Mesenchymal stem cell (in vitro differentiated cells and primary cell): ENCODE measurements around the gene NPAP1.

Experiments
- DNase-seq: peaks from one replicate; pipeline ENCODE4 v3.0.0-alpha.2; 2013
- H2AFZ ChIP-seq: one replicate; pipeline ENCODE4 v1.6.1; 2013; ENCODE audit warnings: low read depth, mild to moderate bottlenecking, control low read depth, inconsistent platforms, low read length, moderate library complexity
- H2AK5ac ChIP-seq: 2 replicates; pipeline ENCODE4 v1.6.1; 2013; ENCODE audit warnings: low read length, moderate library complexity, mild to moderate bottlenecking, inconsistent platforms; ENCODE audit not compliant: severe bottlenecking
- H2BK120ac ChIP-seq: one replicate; pipeline ENCODE4 v1.6.1; 2013; ENCODE audit warnings: low read depth, mild to moderate bottlenecking, inconsistent platforms, low read length, moderate library complexity
- H2BK12ac ChIP-seq, 2 experiments: one replicate each; pipeline ENCODE4 v1.6.1; 2013; ENCODE audit warnings: inconsistent platforms in 2 of 2, low read length in 2 of 2, mild to moderate bottlenecking in 2 of 2, moderate library complexity in 2 of 2, control low read depth in 1 of 2
- H2BK15ac ChIP-seq: one replicate; pipeline ENCODE4 v1.6.1; 2013; ENCODE audit warnings: mild to moderate bottlenecking, low read depth, inconsistent platforms; ENCODE audit not compliant: poor library complexity, severe bottlenecking
- H2BK5ac ChIP-seq: 2 replicates; pipeline ENCODE4 v1.6.1; 2013; ENCODE audit warnings: low read depth, mild to moderate bottlenecking, low read length, control low read depth, inconsistent platforms; ENCODE audit not compliant: poor library complexity, severe bottlenecking
- H3K14ac ChIP-seq, 2 experiments: one replicate each; pipeline ENCODE4 v1.6.1; 2013; ENCODE audit warnings: inconsistent platforms in 2 of 2, low read length in 2 of 2, control low read depth in 1 of 2, mild to moderate bottlenecking in 1 of 2, moderate library complexity in 1 of 2
- H3K18ac ChIP-seq, 2 experiments: one replicate each; pipeline ENCODE4 v1.6.1; 2013; ENCODE audit warnings: inconsistent platforms in 2 of 2, low read length in 2 of 2, control low read depth in 1 of 2, low read depth in 1 of 2, mild to moderate bottlenecking in 1 of 2
- H3K23ac ChIP-seq, 2 experiments: one replicate each; pipeline ENCODE4 v1.6.1; 2013; ENCODE audit warnings: inconsistent platforms in 2 of 2, low read length in 2 of 2, mild to moderate bottlenecking in 2 of 2, moderate library complexity in 2 of 2, control low read depth in 1 of 2
- H3K27ac ChIP-seq: 2 replicates; pipeline ENCODE4 v1.5.1; 2013; ENCODE audit warnings: mild to moderate bottlenecking, moderate library complexity, low read length, control low read depth, inconsistent platforms; ENCODE audit not compliant: poor library complexity, severe bottlenecking
- H3K27me3 ChIP-seq, 2 experiments: 2 replicates each; pipeline versions ENCODE4 v1.6.1 to v1.7.0; 2013; ENCODE audit warnings: low read length in 2 of 2, mild to moderate bottlenecking in 2 of 2, moderate library complexity in 2 of 2, control low read depth in 1 of 2, inconsistent platforms in 1 of 2; ENCODE audit not compliant: control insufficient read depth in 1 of 2, insufficient read depth in 1 of 2
- H3K36me3 ChIP-seq, 2 experiments: 2 replicates each; pipeline versions ENCODE4 v1.6.1 to v1.7.0; 2013; ENCODE audit warnings: low read length in 2 of 2, control low read depth in 1 of 2, inconsistent platforms in 1 of 2, low read depth in 1 of 2, mild to moderate bottlenecking in 1 of 2; ENCODE audit not compliant: insufficient read depth in 2 of 2, control insufficient read depth in 1 of 2
- H3K4ac ChIP-seq, 2 experiments: one replicate each; pipeline ENCODE4 v1.6.1; 2013; ENCODE audit warnings: inconsistent platforms in 2 of 2, low read length in 2 of 2, mild to moderate bottlenecking in 2 of 2, moderate library complexity in 2 of 2, control low read depth in 1 of 2, low read depth in 1 of 2
- H3K4me1 ChIP-seq: 2 replicates; pipeline ENCODE4 v1.6.1; 2013; ENCODE audit warnings: low read depth, low read length, control low read depth; ENCODE audit not compliant: control insufficient read depth, insufficient read depth
- H3K4me2 ChIP-seq: 2 replicates; pipeline ENCODE4 v1.6.1; 2013; ENCODE audit warnings: low read length, mild to moderate bottlenecking, inconsistent platforms; ENCODE audit not compliant: poor library complexity, severe bottlenecking
- H3K4me3 ChIP-seq, 2 experiments: 2 replicates each; pipeline versions ENCODE4 v1.5.1 to v1.7.0; 2013; ENCODE audit warnings: low read length in 2 of 2, mild to moderate bottlenecking in 2 of 2, control low read depth in 1 of 2, low read depth in 1 of 2; ENCODE audit not compliant: insufficient read depth in 1 of 2
- H3K79me1 ChIP-seq: replicated peaks from 2 replicates; pipeline ENCODE4 v1.6.1; 2013; ENCODE audit warnings: mild to moderate bottlenecking, control low read depth, low read length, inconsistent platforms; ENCODE audit not compliant: poor library complexity, severe bottlenecking
- H3K9ac ChIP-seq: 2 replicates; pipeline ENCODE4 v1.7.0; 2013; ENCODE audit warnings: mild to moderate bottlenecking, low read length, moderate library complexity
- H3K9me3 ChIP-seq: 2 replicates; pipeline ENCODE4 v1.7.0; 2013; ENCODE audit warnings: mild to moderate bottlenecking, low read length; ENCODE audit not compliant: control insufficient read depth
- H4K8ac ChIP-seq: one replicate; pipeline ENCODE4 v1.6.1; 2013; ENCODE audit warnings: inconsistent platforms, mild to moderate bottlenecking, low read length, moderate library complexity
- H4K91ac ChIP-seq: one replicate; pipeline ENCODE4 v1.6.1; 2013; ENCODE audit warnings: mild to moderate bottlenecking, low read length, inconsistent platforms
- WGBS: methylation state at CpG from one replicate; pipeline ENCODE4 v1.1.7; 2013; ENCODE audit warnings: mixed read lengths; 5-methylcytosine and 5-hydroxymethylcytosine counted together

The NPAP1 gene

DNA sequence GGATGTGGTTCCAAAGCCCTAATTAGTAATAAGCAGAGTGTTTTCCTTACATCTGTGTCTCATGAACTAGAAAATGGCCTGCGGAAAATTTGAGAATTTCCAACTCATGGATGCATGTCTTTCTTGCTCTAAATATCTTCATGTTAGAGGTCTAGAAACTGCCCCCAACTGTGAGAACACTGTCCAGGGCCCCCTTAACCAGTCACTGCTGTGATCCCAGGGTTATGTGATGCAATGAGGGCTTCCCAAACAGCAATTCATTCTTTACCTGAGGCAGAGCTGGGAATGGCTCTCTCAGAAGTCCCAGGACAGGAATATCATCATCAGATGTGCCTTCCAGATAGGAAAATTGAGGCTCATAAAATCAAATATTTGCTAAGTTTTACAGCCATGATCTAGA, 8.2 kb downstream of the NPAP1 start:
- Histone ChIP-seq H3K23ac (no peak overlapping the region), H3K18ac (no peak overlapping the region), H3K9me3 (peaks cover 11% of the 10 kb centered on the region), H4K91ac (no peak overlapping the region), H2BK12ac (no peak overlapping the region), H3K14ac (no peak overlapping the region), H3K36me3 (no peaks in the 10 kb centered on the region), H3K27me3 (no peaks in the 10 kb centered on the region), H2AK5ac (no peak overlapping the region), H4K8ac (no peak overlapping the region), H2BK120ac (no peak overlapping the region), H2BK15ac (no peak overlapping the region), H3K79me1 (no peaks in the 10 kb centered on the region), H2BK5ac (no peak overlapping the region), H3K4me3 (no peak overlapping the region), H3K27ac (no peak overlapping the region), H3K4me2 (no peak overlapping the region), H3K4ac (no peak overlapping the region), H2AFZ (no peak overlapping the region), H3K4me1 (no peaks in the 10 kb centered on the region), H3K9ac (no peak overlapping the region)
- WGBS, result 100% methylated on average over 1 of the region's 1 CpG
- no peak for DNase-seq

- no peak overlapping the region for H3K14ac ChIP-seq
- no peak overlapping the region for H3K18ac ChIP-seq
- DNase-seq, result no peak
- H3K27me3 ChIP-seq, result no peaks in the 10 kb centered on the region
- no peak overlapping the region for H3K27ac ChIP-seq
- H4K91ac ChIP-seq, result no peak overlapping the region
- H2BK12ac ChIP-seq, result no peak overlapping the region
- H2BK5ac ChIP-seq, result no peak overlapping the region
- 32% methylated on average over 1 of the region's 1 CpG for WGBS
- H3K9ac ChIP-seq, result no peak overlapping the region
- H3K4me1 ChIP-seq, result no peaks in the 10 kb centered on the region
- H2BK15ac ChIP-seq, result no peak overlapping the region
- no peak overlapping the region for H3K4me3 ChIP-seq
- no peaks in the 10 kb centered on the region for H3K36me3 ChIP-seq
- no peak overlapping the region for H2AFZ ChIP-seq
- no peak overlapping the region for H3K23ac ChIP-seq
- H4K8ac ChIP-seq, result no peak overlapping the region
- peaks cover 6% of the 10 kb centered on the region for H3K9me3 ChIP-seq
- no peak overlapping the region for H3K4me2 ChIP-seq
- no peak overlapping the region for H3K4ac ChIP-seq
- no peak overlapping the region for H2AK5ac ChIP-seq
- H3K79me1 ChIP-seq, result no peaks in the 10 kb centered on the region
- no peak overlapping the region for H2BK120ac ChIP-seq
Measured at GRCh38 chr15:24684313-24684712, 8.7 kb downstream of the NPAP1 start.

DNA sequence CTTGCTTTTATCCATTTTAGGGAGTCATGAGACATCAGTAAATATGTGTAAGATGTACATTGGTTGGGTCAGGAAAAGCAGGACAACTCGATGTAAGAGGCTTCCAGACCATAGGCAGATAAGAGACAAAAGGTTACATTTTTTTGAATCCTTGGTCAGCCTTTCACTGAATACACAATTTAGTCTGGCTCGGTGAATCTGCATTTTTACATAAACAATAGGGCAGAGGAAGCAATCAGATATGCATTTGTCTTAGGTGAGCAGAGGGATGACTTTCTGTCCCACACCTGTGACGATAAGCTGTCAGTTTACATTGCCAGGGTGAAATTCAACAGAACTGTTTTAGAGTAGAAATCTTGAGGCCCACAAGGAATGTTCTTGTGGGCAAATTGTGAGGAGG, 20.6 kb downstream of the NPAP1 start:
- Histone ChIP-seq H3K4me3 (no peak overlapping the region), H2BK12ac (no peak overlapping the region), H3K23ac (no peak overlapping the region), H2BK120ac (no peak overlapping the region), H4K91ac (no peak overlapping the region), H3K18ac (no peak overlapping the region), H2AK5ac (no peak overlapping the region), H3K9me3 (peaks cover 19% of the 10 kb centered on the region), H3K36me3 (no peaks in the 10 kb centered on the region), H3K4me1 (no peaks in the 10 kb centered on the region), H2BK5ac (no peak overlapping the region), H3K14ac (no peak overlapping the region), H3K4ac (no peak overlapping the region), H3K9ac (no peak overlapping the region), H4K8ac (no peak overlapping the region), H3K27ac (no peak overlapping the region), H2BK15ac (no peak overlapping the region), H2AFZ (no peak overlapping the region), H3K27me3 (no peaks in the 10 kb centered on the region), H3K79me1 (no peaks in the 10 kb centered on the region), H3K4me2 (no peak overlapping the region)
- DNase-seq, result no peak
- 54% methylated on average over 3 of the region's 3 CpGs for WGBS

- Histone ChIP-seq H2BK15ac (no peak overlapping the region), H3K14ac (no peak overlapping the region), H3K4me1 (no peaks in the 10 kb centered on the region), H3K36me3 (no peaks in the 10 kb centered on the region), H3K27me3 (no peaks in the 10 kb centered on the region), H2BK12ac (no peak overlapping the region), H3K4me2 (no peak overlapping the region), H2AK5ac (no peak overlapping the region), H4K91ac (no peak overlapping the region), H4K8ac (no peak overlapping the region), H3K23ac (no peak overlapping the region), H3K4ac (no peak overlapping the region), H3K9me3 (peaks cover 15% of the 10 kb centered on the region), H3K18ac (no peak overlapping the region), H3K27ac (no peak overlapping the region), H3K9ac (no peak overlapping the region), H3K4me3 (no peak overlapping the region), H2BK120ac (no peak overlapping the region), H2AFZ (no peak overlapping the region), H3K79me1 (no peaks in the 10 kb centered on the region), H2BK5ac (no peak overlapping the region)
- no peak for DNase-seq
- 56% methylated on average over 9 of the region's 9 CpGs for WGBS
Measured at GRCh38 chr15:24696842-24697241, 21.3 kb downstream of the NPAP1 start.
